NCI-H2196 (cell line): Measurements from ENCODE around the gene PAQR5.
"Not testable (repeated sequence)": the region's sequence is repeated elsewhere in the genome, so short reads cannot be mapped to it uniquely, and the experiment has no call there.

Experiments
- DNase-seq: peaks from one replicate; lab custom pipeline; 2025; ENCODE audit not compliant: unreplicated experiment; lab: John Stamatoyannopoulos, UW

The PAQR5 gene, protein sequence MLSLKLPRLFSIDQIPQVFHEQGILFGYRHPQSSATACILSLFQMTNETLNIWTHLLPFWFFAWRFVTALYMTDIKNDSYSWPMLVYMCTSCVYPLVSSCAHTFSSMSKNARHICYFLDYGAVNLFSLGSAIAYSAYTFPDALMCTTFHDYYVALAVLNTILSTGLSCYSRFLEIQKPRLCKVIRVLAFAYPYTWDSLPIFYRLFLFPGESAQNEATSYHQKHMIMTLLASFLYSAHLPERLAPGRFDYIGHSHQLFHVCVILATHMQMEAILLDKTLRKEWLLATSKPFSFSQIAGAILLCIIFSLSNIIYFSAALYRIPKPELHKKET

DNA sequence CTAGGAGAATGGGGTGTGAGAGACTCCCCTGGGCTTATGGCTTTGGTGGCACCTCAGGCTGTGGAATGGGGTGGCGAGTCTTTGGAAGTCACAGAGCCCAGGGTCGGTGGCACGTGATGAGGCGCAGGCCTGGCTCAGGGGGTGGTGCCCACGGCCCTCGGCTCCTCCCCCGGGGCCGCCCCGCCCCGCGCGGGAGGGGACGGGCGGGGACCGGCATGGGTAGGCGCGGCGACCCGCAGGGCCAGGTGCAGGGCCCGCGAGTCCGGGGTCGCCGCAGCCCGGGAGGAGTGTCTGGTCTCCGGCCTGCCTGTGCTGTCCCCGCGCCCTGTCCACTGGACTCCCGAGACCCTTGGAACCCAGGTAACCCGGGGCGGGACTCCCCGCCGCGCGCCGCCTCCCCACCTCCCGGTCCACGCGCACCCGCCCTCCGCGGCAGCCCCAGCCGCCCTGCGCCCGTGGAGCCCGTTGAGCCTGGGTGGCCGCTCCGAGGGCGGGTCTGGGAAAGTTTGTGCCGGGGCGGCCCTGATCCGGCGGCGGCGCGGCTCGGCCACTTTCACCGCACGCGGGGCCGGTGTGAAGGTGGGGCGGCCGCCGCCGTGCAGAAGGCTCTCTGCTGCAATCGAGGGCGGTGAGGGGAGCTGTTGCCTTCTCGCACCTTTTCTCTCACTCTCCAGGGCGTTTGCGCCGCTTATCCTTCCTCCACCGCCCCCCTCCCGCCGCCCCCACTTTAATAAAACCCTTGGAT, at the start of gene PAQR5:
TSS of gene PAQR5 (plus strand) at position 216 of the 745 bp plus-strand sequence. CDS start 61,169 bp downstream, outside the sequence.
- DNase-seq = peak; percentile 9

DNA sequence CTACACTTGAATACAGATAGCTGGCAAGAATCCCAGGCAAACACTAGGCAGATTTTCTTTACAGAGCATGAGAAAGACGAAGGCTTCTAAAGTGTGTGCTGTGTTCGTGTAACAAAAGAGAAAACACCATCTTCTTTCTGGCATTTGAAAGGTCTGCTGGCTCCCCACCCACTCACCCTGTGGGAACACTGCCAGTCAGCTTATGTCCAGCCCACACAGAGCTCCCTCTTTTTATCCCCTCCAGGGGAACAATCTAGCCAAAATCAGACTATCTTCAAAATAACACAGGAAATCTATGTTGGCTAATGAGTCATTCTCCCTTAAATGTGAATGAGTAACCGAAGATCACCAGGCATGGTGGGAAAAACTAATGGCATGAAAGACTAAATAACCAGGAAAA, 45.6 kb upstream of the PAQR5 start:
- peak; percentile 21 for DNase-seq

GRCh38 chr15:69265347-69265955, 33.3 kb upstream of the PAQR5 start:
- DNase-seq = no peak

DNA sequence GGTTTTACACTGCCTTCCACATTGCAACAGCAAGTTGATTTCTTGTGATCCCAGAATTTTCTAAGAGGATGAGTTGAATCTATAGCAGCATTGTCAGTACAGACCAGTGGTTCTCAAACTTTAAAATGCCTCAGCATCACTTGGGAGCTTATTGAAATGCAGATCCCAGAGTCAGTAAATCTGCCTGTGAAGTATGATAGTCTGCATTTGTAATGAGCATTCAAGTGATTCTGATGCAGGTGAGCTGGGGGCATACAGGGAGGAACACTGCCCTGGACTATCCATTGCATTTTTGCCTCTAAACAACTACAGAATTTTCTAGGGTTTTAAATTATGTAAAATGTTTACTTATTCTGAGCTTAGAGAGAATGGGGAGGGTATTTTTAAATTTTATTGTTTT, 27.5 kb upstream of the PAQR5 start:
- DNase-seq = no peak

- no peak for DNase-seq
Measured at GRCh38 chr15:69272139-69272538, 26.6 kb upstream of the PAQR5 start.

- no peak for DNase-seq
Measured at GRCh38 chr15:69272891-69273290, 25.8 kb upstream of the PAQR5 start.

DNA sequence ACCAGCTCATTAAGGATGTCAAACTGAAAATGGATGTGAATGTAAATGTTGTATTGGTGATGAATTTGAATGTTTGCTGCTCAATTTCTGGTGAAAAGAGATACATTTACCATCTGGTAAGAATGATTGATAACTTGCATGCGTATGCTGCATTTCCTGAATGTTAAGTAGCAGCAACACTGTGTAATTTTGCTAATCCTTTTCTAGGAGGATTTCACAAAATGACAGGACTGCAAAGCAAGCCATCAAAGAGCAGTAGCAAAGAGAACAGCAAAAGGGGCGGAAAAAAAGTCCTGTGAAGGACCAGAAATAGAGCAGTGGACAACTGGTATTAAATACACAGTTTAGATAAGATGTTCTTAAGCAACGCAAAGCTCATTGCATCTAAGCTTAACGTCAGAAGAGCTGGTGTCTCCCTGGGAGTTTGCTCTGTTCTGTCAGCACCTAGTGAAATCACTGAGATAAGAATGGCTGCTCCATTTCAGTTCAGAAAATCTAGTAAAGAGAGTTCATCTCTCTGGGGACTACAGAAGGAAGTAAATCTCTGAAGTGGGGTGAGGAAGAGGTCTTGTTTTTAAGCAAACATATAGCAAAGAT, 23.5 kb upstream of the PAQR5 start:
- no peak for DNase-seq

DNA sequence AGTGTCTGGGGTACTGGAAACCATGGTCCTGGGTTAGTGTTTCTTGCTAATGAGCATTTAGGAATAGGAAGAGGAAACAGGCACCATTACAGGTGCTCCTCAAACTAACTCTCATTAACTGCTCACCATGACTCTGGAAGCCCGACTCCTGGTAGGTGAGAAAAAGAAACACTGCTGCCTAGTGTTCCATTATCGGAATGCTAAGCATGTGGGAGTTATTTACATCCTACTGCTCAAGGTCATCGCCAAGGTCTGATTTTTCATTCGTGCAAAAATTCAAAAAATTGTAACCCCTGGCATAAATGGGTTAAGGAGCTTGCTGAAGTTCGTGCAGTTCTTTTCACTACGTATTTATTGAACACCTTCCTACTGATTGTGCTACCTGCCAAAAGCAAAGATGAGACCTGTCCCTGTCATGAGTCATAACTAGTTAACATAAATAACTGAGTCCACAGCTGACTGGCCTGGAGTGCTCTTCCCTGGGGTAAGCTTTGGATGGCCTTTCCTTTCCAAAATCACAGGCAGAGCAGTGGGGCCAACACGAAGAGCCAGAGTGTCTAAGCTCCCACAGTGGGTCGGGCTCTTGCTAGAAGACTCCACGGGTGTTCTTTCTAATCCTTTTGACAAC, 22.7 kb upstream of the PAQR5 start:
- no peak for DNase-seq

DNA sequence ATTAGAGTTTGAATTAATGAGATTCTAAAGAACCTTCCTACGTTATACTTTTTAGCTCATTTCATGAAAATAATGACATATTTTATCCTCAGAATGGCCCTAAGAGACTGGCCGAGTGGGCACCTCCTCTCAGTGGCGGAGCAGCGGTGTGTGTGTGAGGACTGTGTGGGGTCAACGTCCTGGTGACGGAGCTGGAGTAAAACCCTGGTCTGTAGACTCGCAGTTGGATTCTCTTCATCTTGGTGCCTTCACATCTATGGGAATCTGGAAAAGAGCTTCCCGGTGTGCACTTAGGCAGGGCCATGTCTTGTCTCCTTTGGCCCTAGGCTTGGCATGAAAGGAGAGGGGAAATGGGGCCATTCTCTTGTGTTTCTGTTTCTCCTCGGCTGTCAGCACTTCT, 21.4 kb upstream of the PAQR5 start:
- no peak for DNase-seq

DNA sequence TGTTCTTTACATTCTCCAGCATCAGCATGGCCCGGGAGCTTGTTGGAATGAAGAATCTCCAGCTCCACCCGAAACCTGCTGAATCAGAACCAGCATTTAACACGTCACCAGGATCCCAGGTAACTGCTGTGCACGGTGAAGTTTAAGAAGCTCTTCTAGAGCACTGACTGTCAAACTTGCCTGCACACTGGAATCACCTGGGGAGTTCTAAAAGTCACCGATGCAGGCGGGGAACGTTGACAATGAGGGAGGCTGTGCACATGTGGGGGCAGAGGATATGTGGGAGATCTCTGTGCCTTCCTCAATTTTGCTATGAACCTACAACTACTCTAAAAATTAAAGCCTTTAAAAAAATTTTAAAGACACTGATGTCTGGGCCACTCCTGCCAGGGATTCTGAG, 19.1 kb upstream of the PAQR5 start:
- DNase-seq = no peak

DNA sequence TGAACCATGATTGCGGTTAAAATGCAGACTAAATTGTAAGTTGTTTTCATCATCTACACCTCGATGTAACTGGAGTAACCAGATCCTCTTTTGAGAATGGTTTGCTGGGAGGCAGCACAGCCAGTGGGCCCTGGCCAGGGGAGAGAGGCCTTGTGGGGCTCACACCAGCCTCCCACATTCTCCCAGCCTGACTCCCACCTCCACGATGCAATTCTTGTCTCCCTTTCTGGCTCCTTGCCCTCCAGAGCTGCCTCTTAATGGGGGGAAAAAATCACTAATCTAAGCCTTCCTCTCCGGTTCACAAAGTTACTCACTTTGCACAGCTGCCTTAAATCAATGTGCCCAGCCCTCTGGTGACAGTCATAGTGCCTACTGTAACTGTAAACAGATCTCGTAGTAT, 17.9 kb upstream of the PAQR5 start:
- no peak for DNase-seq

GRCh38 chr15:69282104-69282743, 16.5 kb upstream of the PAQR5 start:
- no peak for DNase-seq

- DNase-seq = no peak
Measured at GRCh38 chr15:69285834-69286233, 12.9 kb upstream of the PAQR5 start.

GRCh38 chr15:69288011-69288410, 10.7 kb upstream of the PAQR5 start:
- no peak for DNase-seq

DNA sequence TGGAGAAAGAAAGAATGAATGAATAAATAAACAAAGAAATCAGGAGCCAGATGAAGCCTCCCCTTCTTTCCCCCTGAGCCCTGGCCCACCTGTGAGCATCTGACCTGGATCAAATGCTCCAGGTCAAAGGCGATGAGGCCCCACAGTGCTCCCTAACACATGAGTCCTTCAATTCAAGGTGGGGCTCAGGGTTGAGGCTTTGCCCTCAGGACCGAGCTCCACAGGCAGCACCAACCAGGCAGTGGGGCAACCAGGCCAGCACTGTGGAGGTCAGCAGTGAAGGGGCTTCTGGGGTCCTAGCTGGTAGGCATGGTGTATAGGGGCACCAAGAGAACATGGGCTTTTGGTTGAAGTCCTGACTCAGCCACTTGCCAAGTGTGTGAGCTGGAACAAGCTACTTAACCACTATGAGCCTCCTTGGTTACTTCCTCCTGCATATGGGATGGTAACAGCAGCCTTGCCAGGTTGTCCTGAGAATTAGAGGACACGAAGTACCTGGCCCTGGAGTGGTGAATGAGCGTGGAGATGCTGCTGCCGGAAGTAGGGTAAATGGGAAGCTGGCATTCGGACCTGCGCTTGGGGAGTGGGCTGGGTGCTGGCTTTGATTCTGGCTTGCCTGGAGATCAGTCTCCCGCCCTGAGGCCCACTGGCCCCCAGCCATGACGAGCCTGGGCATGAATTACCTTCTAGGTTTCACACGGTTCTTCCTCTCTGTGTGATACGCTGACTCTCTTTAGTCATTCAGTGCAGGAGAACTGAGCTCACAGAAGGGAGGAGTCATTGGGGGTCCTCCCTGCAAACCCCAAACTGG, 10.0 kb upstream of the PAQR5 start:
- no peak for DNase-seq

- no peak for DNase-seq
Measured at GRCh38 chr15:69289342-69290146, 9.2 kb upstream of the PAQR5 start.

DNA sequence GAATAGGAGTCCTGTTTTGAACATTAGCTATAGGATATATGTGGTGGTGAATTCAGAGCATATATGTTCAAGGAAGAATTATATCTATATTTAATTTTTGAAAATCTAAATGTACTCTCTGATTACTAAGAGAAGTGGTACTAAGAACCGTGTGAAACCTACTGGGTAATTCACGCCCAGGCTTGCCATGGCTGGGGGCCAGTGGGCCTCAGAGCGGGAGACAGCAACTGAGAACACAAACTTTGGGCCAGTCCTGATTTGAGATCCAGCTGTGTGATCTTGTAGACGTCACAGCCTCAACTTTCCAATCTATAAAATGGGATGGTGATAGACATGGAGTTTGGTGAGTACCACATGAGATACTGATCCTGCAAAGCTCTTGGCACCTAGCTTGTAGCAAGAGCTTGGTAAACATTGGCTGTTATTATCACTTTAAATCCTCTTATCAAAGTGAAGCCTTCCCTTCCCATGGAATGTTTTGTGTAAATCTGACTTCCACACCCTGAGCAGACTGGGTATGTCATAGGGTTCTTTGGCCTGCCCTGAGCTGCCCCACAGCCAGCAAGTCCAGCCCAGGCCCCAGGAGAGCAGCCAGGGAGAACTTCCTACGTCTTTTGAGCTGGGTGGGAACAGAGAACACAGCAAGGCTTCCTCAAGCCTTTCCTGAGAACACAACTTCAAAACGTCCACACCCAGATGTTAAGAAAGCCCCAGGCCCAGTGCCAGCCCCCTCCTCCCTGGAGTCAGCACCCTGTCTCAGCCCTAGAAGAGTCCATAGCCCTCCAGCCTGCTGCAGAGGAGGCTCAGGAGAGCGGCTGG, 8.2 kb upstream of the PAQR5 start:
- no peak for DNase-seq

DNA sequence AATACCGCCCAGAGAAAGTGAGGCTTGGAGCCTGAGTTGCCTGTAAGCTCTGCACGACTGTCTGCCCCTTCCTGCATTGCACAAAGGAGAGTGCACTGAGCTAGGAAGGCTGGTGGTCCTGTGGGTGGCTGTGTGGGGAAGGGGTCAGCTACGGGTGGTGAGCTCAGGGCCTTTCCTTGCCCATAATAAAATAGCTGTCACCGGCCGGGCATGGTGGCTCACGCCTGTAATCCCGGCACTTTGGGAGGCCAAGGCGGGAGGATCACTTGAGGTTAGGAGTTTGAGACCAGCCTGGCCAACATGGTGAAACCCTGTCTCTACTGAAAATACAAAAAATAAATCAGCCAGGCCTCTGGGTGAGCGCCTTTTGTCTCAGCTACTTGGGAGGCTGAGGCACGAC, 7.1 kb upstream of the PAQR5 start:
- not testable (repeated sequence) for DNase-seq
